Endodermal cell (in vitro differentiated cells): ENCODE measurements around the gene ZNF385D. TPM values are rescaled to one million over a fixed set of nuclear protein-coding genes. Genes with fewer than 3 reads are reported as not detected.

ENCODE experiments used
- DNase-seq: peaks from one replicate; pipeline ENCODE4 v3.0.0-alpha.2; 2017
- H3K27ac ChIP-seq: 2 replicates; pipeline ENCODE4 v1.5.1; 2013; ENCODE audit warnings: mild to moderate bottlenecking, low read depth, low read length, moderate library complexity
- H3K27me3 ChIP-seq: 2 replicates; pipeline ENCODE4 v1.6.1; 2013; ENCODE audit warnings: mild to moderate bottlenecking, low read length, moderate library complexity; ENCODE audit not compliant: insufficient read depth, control insufficient read depth, poor library complexity, severe bottlenecking
- H3K36me3 ChIP-seq: 2 replicates; pipeline ENCODE4 v1.7.0; 2013; ENCODE audit warnings: mild to moderate bottlenecking, low read length, moderate library complexity; ENCODE audit not compliant: control insufficient read depth, insufficient read depth
- H3K4me1 ChIP-seq: one replicate; pipeline ENCODE4 v1.7.0; 2013; ENCODE audit warnings: low read length; ENCODE audit not compliant: control insufficient read depth, insufficient read depth
- H3K4me3 ChIP-seq: 2 replicates; pipeline ENCODE4 v1.5.1; 2013; ENCODE audit warnings: mild to moderate bottlenecking, low read length, moderate library complexity
- H3K9ac ChIP-seq: 2 replicates; pipeline ENCODE4 v1.6.1; 2013; ENCODE audit warnings: mild to moderate bottlenecking, low read length, moderate library complexity; ENCODE audit not compliant: poor library complexity, severe bottlenecking; ENCODE audit errors: extremely low read depth
- H3K9me3 ChIP-seq: 2 replicates; pipeline ENCODE4 v1.6.1; 2013; ENCODE audit warnings: mild to moderate bottlenecking, low read length, moderate library complexity; ENCODE audit not compliant: control insufficient read depth
- H3K27ac Mint-ChIP-seq: 2 replicates; pipeline ENCODE4 v1.8.0; 2020; ENCODE audit warnings: mixed read lengths
- H3K27me3 Mint-ChIP-seq: 2 replicates; pipeline ENCODE4 v1.8.0; 2021; ENCODE audit warnings: mild to moderate bottlenecking, mixed read lengths; ENCODE audit not compliant: insufficient read depth
- H3K36me3 Mint-ChIP-seq: 2 replicates; pipeline ENCODE4 v1.8.0; 2020; ENCODE audit warnings: low read depth, mixed read lengths
- H3K4me1 Mint-ChIP-seq: 2 replicates; pipeline ENCODE4 v1.8.0; 2020; ENCODE audit warnings: mixed read lengths
- H3K4me3 Mint-ChIP-seq: 2 replicates; pipeline ENCODE4 v1.8.0; 2020; ENCODE audit warnings: mild to moderate bottlenecking, moderate library complexity, mixed read lengths
- H3K9me3 Mint-ChIP-seq: 2 replicates; pipeline ENCODE4 v1.8.0; 2020; ENCODE audit warnings: mild to moderate bottlenecking, mixed read lengths
- WGBS, 2 experiments: methylation state at CpG; one replicate each; pipeline versions ENCODE4 v1.1.5 to v1.1.7; 2013; ENCODE audit warnings: missing lambda C conversion rate in 2 of 2, mixed read lengths in 1 of 2; ENCODE audit not compliant: insufficient coverage in 1 of 2, insufficient read length in 1 of 2; 5-methylcytosine and 5-hydroxymethylcytosine counted together
- total RNA-seq, 2 donors: library from RNA; stranded (reverse); fragmentation: NEBNext Ultra II Directional in 1 of 2; extraction: Animal tissue kit (Norgen Biotek cat#: 25700) in 1 of 2; gene quantifications; 2 replicates in 1 of 2; 3 replicates in 1 of 2; pipeline ENCODE4 v1.2.1, GENCODE V29; 2021
- TF ChIP-seq, protein P1 (sequence below): fragments of 200-600 bp; sonication (generic); conservative IDR thresholded peaks from 2 replicates; pipeline ENCODE4 v1.5.0; 2021; ENCODE audit warnings: antibody characterized with exemption, mild to moderate bottlenecking

The ZNF385D gene
- total RNA-seq, 2 donors from 2014 or later = 1.1 to 3.7 TPM

DNA sequence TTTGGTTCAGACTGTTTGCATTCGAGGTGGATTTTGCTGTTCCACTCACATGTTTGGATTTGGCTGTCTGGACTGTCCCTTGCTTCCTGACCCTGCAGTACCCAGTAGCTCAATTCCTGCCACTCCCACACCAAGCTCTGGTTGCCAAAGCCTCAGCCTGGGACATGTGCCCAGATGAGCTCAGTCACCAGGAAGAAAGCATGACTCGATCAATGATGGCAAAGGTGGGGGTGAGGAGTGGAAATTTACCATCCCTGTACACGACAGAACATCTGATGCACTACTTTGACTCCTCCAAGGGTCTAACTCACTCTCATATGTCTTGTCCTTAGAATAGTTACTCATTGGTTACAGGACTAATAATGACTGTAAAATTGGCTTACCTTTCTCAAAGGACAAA is 45.2 kb downstream of the ZNF385D start:
- no peak overlapping the region for H3K27ac ChIP-seq
- TF ChIP-seq, protein P1, sequence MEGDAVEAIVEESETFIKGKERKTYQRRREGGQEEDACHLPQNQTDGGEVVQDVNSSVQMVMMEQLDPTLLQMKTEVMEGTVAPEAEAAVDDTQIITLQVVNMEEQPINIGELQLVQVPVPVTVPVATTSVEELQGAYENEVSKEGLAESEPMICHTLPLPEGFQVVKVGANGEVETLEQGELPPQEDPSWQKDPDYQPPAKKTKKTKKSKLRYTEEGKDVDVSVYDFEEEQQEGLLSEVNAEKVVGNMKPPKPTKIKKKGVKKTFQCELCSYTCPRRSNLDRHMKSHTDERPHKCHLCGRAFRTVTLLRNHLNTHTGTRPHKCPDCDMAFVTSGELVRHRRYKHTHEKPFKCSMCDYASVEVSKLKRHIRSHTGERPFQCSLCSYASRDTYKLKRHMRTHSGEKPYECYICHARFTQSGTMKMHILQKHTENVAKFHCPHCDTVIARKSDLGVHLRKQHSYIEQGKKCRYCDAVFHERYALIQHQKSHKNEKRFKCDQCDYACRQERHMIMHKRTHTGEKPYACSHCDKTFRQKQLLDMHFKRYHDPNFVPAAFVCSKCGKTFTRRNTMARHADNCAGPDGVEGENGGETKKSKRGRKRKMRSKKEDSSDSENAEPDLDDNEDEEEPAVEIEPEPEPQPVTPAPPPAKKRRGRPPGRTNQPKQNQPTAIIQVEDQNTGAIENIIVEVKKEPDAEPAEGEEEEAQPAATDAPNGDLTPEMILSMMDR = no peak
- H3K4me1 Mint-ChIP-seq = peaks cover 5% of the 10 kb centered on the region
- H3K4me3 Mint-ChIP-seq = no peak overlapping the region
- peaks cover 16% of the 10 kb centered on the region for H3K9me3 Mint-ChIP-seq
- 65 to 93% methylated on average over 2 to 3 of the region's 3 CpGs for WGBS, 2 experiments
- H3K27me3 Mint-ChIP-seq = peaks cover 2% of the 10 kb centered on the region
- no peak overlapping the region for H3K27ac Mint-ChIP-seq
- DNase-seq = no peak
- no peaks in the 10 kb centered on the region for H3K4me1 ChIP-seq
- H3K36me3 ChIP-seq = no peaks in the 10 kb centered on the region
- H3K4me3 ChIP-seq = no peak overlapping the region
- peaks cover 4% of the 10 kb centered on the region for H3K36me3 Mint-ChIP-seq
- H3K9me3 ChIP-seq = no peaks in the 10 kb centered on the region
- no peak overlapping the region for H3K9ac ChIP-seq
- H3K27me3 ChIP-seq = no peaks in the 10 kb centered on the region

DNA sequence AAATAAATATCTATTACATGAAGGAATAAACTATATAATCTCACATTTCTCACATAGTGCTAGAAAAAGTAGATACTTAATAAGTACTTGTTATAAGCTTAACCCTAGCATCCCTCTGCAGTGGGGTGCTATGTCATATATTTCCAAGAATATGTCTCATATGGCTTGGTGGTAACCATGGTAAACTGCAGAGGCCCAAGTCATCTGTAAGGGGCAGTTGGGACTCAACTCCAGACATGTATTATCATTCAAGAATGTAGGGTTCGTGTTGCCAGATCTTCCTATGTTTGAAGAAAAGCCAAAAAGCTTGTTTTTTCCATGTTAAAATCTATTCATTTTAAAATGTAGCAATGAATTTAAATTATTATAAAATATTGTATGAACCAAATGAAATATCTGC is 46.2 kb downstream of the ZNF385D start:
- Histone ChIP-seq H3K27ac (no peak overlapping the region), H3K36me3 (no peaks in the 10 kb centered on the region), H3K9me3 (no peaks in the 10 kb centered on the region), H3K9ac (no peak overlapping the region), H3K4me3 (no peak overlapping the region), H3K27me3 (no peaks in the 10 kb centered on the region), H3K4me1 (no peaks in the 10 kb centered on the region)
- 89% methylated on average over 1 of the region's 1 CpG; no CpG with 5 or more reads in 1 of the 2 experiments for WGBS, 2 experiments
- peaks cover 2% of the 10 kb centered on the region for H3K27me3 Mint-ChIP-seq
- DNase-seq = no peak
- peaks cover 5% of the 10 kb centered on the region for H3K4me1 Mint-ChIP-seq
- no peak overlapping the region for H3K27ac Mint-ChIP-seq
- peaks cover 16% of the 10 kb centered on the region for H3K9me3 Mint-ChIP-seq
- TF ChIP-seq, protein P1 = no peak
- H3K36me3 Mint-ChIP-seq = peaks cover 4% of the 10 kb centered on the region
- no peak overlapping the region for H3K4me3 Mint-ChIP-seq

DNA sequence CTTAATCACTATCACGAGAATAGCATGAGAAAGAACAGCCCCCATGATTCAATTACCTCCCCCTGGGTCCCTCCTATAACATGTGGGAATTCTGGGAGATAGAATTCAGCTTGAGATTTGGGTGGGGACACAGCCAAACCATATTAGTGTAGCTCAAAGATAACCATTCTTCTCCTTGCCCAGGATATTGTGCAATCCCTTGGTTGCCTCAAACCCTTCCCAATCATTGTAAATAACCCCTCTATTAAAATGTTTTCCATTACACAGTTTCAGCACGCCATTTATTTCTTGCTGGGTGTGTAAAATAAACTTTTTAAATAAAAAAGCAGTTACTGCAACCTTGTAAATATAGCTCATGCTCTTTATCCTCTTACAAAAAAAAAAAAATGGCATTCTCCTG is 47.7 kb downstream of the ZNF385D start:
- Histone ChIP-seq H3K4me1 (no peaks in the 10 kb centered on the region), H3K27ac (no peak overlapping the region), H3K27me3 (no peaks in the 10 kb centered on the region), H3K4me3 (no peak overlapping the region), H3K36me3 (no peaks in the 10 kb centered on the region), H3K9ac (no peak overlapping the region), H3K9me3 (no peaks in the 10 kb centered on the region)
- H3K36me3 Mint-ChIP-seq = peaks cover 4% of the 10 kb centered on the region
- H3K27me3 Mint-ChIP-seq = peaks cover 2% of the 10 kb centered on the region
- no peak for DNase-seq
- WGBS, 2 experiments = 60 to 96% methylated on average over 1 to 2 of the region's 2 CpGs
- peaks cover 4% of the 10 kb centered on the region for H3K4me1 Mint-ChIP-seq
- peaks cover 16% of the 10 kb centered on the region for H3K9me3 Mint-ChIP-seq
- H3K27ac Mint-ChIP-seq = no peak overlapping the region
- no peak overlapping the region for H3K4me3 Mint-ChIP-seq
- TF ChIP-seq, protein P1 = no peak
